ENCODE measurements around the gene MTRR.

The MTRR gene

DNA sequence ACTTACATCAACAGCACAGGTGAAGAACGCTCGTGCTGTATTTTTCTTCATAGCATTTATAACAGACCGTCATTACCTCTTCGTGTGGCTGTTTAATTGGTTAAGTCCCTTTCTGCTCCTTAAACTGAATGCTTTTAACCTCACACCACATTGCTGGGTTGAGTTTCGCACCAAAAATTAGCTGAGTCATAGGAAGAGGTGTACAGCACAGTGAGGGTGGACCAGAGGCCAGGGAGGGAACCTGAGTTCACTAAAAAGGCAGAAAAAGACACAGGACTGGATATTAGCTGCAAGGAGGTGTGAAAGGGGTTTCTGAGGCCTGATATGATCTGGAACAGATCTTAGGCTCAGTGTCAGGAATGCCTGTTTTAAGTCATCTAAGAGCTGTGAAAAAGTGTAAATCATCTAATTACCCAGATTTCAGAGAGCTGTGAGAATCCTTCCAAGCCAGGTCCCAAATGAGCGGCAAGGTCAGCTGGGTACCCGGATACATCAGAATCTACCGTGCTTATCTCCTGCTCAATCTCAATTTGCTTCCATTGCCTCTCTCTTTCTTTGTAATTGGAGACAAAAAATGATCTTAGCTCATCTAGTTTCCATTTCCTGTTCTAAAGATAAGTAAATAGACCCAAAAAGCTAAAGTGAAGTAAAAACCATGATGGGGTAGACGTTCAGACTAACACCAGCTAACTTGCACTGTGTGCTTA lies 10.9 kb upstream of the MTRR start:
- DNase-seq: no peak

DNA sequence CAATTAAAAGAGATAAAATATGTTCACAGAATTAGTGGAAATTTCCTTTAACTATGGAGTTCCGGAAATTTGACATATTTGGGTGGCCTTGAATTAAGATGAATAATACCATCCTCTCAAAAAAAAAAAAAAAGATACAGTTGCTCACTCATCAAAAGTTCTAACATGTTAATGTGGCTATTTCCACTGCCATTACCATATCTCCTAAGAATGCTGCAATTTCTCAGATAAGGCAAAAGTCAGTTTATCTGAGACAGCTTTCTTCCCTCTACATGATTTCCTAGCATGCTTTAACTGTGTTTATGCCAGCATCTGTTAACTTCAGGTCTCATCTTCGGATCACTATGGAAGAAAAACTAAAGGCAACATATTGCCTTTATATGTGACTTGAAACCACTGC lies 2.8 kb upstream of the MTRR start:
- DNase-seq: no peak

DNA sequence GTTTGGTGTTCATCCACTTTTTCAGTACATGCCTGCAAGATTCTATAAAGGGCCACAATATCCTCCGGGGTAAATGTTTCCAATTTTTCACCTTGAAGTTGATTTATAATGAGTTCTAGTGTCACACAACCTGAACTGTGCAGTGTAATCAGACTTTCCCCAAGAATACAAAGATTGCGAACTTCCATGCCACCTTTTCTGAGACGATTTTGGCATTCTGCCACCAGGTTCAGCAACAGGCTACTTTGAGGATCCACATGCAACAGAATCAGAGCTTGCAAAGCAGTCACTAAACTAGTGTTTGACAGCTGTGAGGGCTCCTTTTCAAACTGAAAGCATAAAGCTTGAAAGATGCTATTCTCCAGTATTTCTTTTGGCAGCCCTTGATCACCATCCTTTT lies 1.7 kb upstream of the MTRR start:
- DNase-seq: no peak

DNA sequence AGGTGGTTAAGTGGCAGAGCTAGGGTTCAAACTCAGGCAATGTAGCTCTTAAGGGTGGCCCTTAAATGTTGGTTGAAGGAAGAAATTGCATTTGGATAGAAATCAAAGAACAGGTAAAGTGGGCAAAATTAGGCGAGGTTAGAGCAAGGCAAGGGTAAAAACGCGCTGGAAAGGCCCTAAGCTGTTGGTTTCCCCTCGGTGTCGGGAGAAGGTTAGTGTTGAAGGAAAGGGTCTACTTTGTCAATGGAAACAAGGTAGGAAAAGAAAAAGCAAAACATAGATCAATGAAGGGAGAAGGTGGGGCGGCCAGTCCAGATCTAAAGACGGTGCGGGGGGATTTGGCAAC lies 548 bp upstream of the MTRR start:
- DNase-seq: no peak

DNA sequence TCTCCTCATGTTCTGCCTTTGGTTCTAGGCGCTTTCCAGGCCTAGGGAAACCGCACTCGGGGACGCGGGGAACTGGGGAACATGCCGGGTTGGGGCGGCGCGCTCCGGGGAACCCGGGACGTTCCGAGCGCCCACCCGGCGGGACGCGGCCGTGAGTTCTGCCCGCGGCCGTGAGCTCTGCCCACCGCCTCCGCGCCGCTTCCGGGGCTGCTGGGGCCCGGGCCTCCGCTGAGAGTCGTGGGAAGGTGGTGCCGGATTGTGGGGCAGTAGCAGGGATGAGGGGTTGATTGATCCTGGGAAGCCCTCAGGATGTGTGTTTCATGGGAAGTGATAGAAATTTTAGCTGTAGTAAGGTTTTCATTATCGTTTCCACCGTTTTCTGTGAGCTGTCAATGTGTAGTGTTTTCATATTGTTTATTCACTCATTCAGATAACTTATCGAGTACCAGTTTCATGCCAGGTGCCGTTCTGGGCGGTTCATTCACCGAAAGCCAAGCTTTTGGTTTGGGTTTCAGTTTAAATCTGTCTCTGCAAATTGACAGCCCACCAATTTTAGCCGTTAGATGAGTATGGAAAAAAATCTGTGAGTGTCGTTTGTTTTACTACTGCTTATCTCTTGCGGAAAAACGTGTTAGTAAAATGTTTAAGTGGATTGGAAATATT lies 657 bp downstream of the MTRR start:
- no peak for DNase-seq

DNA sequence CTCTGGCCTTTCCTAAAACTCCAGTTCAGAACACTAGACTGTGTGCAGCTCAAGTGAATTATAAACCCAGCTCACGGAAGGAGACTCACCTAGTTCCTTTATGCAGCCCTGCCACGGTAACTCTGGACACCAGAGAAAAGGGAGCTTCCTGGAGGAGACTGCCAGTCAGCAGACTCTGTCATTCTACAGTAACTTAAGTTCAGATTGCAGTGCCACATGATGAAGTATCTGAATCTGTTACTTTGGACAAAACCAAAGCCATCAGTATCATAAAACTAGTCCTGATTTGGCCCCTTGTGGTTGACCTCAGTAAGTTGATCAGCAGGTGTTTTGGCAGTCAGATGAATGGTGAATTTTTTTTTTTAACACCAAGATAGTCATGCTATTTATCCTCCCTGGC lies 2.7 kb downstream of the MTRR start:
- no peak for DNase-seq

DNA sequence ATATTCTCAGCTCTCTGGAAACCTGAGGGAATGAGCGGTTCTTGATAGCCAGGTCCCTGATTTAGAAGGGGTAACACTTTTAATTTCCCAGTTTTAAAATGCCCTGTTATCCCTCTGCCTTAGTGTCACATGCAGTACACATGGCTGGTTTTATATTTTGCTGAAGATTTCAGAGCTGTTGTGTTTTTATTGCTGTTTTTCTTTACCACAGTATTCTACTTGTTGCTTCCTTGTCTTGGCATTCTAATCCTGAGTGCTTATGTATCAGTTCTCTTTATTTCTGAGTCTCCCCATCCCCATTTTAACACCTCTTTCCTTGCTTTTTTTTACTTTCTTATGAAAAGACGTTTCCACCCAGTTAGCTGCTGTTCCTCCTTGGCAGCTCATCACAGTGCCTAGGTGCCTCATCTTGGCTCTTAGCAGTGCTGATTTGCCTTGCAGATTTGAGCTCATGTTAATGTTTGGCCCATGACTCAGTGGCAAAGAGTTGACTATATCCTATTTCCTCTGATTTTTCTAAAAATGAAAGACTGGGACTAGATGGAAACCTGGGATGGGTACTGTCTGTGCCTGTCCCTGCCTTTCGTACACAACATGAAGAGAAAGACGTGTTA lies 3.7 kb downstream of the MTRR start:
- DNase-seq: no peak

DNA sequence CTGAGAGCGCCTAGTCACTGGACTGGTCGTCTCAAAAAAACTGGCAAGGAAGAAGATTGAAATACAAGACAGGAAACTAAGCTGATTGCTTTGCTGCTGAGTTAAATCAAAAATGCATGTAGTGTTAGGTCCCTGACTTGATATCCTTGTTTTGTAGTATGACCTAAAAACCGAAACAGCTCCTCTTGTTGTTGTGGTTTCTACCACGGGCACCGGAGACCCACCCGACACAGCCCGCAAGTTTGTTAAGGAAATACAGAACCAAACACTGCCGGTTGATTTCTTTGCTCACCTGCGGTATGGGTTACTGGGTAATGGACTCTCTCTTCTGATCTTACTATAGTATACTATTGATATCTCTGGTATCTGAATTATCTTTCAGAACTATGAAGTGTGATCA lies 4.3 kb downstream of the MTRR start:
- no peak for DNase-seq

DNA sequence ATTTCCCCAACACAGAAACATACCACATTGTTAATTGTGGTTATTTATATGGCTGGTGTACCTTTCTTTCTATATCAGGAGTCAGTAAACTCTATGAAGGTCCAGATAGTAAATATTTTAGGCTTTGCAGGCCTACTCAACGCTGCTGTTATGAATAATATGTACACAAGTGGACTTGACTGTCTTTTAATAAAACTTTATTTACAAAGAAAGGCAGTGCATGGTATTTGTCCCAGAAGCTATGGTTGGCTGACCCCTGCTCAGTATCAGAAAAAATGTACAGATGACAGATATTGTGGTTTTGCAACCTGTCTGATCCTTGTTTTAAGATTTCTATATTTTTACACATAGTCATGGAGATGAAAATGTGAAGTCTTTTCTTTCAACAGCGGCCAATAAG lies 5.7 kb downstream of the MTRR start:
- DNase-seq: no peak

DNA sequence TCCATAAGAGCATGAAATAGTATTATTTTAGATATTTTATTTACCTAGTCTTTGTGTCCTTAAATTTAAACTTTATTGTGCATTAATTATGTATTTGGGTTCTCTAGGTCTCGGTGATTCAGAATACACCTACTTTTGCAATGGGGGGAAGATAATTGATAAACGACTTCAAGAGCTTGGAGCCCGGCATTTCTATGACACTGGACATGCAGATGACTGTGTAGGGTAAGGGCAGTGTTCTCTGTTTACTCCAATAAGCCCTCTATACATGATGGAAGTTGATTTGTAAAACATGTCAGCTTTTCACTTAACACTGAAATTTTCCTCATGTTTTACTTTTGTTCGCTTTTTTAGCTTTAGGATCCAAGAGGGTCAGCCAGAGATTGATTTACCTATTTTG lies 6.2 kb downstream of the MTRR start:
- DNase-seq: no peak

DNA sequence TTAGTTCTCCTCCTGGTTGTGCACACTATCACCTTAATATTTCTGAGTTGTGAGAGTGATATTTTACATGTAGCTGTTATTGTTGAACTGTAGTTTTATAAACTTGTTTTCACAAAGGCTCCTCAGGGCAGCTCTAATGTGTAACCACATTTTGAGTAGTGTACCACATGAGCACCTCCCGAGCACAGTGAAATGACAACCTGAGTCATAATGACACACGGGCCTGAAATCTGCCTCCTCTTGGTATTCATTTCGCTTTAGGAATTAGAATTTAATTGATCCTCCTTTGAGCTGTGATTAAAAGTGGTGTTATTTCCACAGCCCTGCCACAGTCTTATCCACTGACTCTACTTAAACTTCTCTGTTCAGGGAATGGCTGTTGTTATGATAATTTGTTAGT lies 7.9 kb downstream of the MTRR start:
- no peak for DNase-seq

DNA sequence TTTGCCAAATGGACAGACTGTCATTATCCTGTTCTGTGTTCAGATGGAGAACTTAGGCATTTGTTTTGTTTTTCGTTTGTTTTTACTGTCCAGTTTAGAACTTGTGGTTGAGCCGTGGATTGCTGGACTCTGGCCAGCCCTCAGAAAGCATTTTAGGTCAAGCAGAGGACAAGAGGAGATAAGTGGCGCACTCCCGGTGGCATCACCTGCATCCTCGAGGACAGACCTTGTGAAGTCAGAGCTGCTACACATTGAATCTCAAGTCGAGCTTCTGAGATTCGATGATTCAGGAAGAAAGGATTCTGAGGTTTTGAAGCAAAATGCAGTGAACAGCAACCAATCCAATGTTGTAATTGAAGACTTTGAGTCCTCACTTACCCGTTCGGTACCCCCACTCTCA lies 8.9 kb downstream of the MTRR start:
- DNase-seq: no peak

DNA sequence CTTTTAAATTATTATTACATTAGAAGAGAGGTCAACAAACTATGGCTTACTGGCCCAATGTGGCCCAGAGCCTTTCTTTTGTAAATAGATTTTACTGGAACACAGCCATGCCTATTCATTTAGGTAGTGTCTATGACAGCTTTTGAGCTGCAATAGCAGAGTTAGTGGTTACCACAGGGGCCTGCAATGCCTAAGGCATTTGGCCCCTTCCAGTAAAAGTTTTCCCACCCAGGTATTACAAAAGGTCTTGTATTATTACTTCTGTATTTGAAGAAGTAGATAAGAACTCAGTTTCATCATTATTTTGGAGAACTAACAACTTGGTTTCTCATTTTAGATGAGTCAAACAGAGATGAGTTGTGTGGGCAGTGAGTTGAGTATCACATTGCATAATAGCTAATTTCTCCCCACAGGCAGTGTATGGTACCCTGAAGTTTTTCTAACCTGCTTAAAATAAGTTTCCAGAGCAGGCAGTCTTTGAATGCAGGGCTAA lies 9.5 kb downstream of the MTRR start:
- peak; percentile 76 to 77 for DNase-seq

DNA sequence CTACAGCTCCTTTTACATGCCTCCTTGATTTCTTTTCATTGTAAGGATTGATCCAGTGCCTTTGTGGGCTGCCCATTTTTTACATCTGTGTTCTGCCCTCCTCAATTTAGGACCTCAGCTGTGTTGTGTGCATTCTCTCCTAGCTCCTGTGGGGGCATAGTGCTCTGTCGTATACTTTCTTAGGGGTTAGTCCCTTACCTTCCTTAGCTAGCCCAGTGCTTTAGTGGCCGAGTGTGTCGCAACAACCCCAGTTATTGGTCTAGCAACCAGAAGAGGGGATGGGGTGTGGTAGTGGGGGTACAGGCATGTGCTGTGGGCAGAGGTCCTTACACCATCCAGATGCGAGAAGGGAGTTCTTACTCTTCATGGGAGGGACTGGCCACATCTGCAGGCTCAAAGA lies 12.1 kb downstream of the MTRR start:
- DNase-seq: no peak

DNA sequence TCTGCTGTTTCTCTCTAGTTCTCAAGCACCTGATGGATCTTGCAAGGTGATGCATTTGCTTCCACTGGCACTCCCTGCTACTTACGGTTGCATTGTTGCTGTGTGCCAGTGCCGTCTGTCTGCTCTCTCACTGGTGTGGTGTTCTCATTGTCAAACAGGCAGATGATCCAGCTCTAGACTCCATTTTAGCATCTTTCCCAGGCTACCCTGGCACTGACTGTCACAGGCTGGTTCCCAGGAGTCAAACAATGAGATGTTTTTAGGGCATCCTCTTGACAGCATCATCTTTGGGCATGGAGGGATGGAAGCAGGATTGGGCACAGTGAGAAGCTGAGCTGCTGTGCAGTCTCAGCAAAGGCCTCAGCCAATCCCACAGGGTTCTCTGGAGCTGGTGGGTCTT lies 12.9 kb downstream of the MTRR start:
- no peak for DNase-seq

DNA sequence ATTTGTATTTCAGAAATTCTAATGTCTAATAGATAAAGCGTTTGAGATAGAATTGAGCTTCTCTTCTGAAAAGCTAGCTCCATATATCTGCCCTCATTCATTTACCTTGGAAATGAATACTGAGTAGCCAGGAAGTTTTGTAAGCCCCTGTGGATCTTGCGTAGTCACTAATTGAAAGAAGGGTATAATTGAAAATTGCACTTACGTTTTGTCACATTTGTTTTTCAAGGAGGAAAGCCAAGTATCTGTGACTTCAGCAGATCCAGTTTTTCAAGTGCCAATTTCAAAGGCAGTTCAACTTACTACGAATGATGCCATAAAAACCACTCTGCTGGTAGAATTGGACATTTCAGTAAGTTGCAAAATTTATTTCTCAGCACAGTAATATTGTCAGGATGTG lies 14.0 kb downstream of the MTRR start:
- DNase-seq: no peak

DNA sequence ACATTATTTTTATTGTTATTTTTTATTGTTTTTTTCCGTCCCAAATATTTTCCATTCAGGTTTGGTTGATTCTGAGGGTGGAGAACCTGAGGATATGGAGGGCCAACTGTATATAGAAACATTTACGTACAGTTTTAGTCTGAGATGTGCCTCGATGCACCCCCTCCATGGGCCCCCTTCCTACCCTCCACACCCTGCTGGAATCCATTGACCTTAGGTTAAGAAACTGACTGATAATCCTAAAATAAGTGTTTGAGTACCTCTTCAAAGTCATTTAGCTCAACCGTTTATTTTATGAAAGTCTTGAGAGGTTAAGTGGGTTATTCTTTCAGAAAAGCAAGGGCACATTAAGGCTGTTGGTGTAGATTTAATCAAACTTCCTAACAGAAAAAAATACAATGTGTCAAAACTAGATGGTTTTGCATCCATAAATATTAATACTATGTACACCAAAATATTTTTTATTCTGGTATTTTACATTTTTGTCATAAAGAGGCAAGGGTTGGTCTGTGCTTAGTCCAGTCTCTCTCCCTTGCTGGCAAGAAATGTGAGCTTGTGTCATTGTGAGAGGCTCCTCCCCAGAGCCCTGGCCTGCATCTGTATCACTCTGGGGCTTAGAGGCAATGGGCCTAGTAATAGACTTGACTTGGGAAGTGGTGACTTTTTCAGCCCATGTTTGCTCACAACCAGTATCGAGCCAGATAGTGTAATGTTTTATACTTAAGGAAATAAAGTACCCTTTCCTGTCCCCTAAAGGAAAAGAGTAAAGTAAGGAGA lies 15.7 kb downstream of the MTRR start:
- no peak for DNase-seq

DNA sequence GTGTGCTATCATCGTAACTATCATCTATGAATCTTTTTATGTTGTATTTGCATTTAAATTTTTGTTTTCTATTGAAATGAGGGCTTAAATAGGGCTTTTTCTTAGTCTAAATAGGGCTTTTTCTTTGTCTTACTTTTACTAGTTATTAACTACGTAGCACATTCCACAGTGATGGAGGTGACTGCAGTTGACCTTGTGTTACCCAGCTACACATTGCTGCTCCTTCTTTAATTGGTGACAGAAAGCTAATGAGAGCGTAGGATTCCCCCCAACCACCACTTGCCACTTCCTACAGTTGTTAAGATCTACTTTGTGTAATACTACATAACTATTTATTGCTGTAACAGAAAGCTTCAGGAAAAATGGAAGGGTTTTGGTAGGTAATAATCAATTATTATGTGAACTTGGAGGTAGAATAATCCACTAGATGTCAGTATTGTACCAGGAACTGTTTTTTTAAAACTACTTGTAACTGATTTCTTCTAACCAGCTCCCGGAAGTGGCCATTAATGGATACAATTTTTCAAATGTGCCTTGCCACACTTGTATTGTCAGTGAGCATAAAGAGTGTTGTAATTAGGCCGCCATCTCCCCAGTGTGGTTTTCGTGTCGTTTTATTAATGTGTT lies 18.0 kb downstream of the MTRR start:
- peak; percentile 44 to 47 for DNase-seq

DNA sequence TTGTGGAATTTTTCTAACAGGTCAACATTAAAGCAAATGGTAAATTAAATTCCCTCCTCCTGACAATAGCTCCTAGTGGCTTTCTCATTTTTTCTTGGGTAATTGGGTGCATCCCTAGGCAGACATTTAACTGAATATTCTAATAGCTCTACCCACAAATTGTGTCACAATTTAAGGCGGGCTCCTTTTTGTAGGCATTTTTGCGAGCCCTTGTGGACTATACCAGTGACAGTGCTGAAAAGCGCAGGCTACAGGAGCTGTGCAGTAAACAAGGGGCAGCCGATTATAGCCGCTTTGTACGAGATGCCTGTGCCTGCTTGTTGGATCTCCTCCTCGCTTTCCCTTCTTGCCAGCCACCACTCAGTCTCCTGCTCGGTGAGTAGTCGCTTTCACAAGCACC lies 20.0 kb downstream of the MTRR start:
- DNase-seq: no peak

DNA sequence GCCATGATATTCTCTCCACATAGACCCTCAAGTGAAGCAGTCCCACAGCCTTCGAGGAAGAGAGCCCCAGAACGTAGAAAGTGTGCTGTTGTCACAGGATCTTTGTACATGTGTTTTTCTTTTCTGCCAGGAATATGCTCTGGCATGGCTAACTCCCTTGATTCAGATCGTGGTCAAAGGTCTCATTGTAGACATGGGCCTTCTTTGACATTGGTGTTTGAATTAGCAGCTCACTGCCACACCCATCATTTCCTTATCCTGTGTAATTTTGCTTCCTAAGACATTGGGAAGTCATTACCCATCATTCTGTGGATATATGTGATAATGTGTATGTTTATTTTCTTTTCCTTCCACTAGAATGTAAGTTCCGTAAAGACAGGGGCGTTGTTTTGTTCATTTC lies 25.5 kb downstream of the MTRR start:
- no peak for DNase-seq

DNA sequence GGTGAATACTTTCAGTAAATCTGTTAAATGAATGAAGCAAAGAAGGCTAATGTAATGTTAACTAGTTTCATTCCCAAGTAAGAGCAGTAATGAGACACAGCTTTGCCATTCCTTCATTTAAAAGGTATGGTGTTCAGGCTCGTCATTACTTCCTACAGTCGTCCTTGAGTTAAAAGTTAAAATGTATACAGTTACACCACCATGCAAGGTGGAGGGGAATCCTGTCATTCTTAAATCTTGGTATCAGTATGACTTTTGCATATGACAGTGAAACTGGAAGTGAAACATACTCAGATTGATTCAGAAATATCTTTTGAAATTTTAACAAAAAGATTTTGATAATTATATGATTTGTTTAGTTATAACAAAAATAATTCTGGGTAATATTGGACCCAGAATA lies 25.9 kb downstream of the MTRR start:
- DNase-seq: no peak

DNA sequence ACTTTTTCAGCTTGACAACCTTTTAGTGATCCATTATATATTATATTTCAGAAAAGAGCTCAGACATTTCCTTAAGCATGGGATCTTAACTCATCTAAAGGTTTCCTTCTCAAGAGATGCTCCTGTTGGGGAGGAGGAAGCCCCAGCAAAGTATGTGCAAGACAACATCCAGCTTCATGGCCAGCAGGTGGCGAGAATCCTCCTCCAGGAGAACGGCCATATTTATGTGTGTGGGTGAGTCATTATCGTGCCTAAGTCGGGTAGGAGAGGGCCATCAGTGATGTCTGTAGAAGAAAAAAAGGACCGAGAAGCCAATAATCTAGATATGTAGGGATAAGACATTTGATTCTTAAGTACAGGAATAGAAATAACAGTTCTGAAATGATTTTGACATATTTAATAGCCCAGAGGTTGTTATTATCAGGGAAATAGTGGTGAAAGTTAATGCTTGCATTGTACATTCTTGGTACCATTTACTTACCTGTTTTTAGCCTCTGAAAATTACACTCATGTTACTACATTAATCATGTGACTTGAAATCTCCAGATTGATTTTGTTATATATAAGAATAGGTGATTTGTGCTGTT lies 28.2 kb downstream of the MTRR start:
- peak; percentile 30 to 34 for DNase-seq

DNA sequence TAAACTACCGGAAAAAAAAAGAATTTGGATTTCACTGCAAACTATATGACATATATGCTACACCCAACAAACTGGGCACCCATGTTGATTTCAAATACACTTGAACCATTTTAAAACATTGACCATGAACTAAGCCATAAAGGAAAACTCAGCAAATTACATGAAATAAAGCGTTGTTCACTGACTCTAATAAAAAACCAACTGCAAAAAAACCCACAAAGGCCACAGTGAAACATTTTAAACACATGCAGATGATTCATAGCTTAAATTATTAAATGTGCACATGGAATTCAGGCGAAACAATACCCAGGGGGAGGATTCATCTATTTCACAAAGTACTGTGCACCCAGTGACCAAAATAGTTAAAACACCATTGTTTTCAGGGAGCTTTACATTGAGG lies 33.3 kb downstream of the MTRR start:
- no peak for DNase-seq
